Cardiac muscle cell (in vitro differentiated cells and primary cell): ENCODE results near the gene PRR36. TPM values are rescaled to one million over a fixed set of nuclear protein-coding genes. Genes with fewer than 3 reads are reported as not detected.

Source experiments
- DNase-seq, 2 donors: peaks; one replicate each; pipeline versions ENCODE4 v3.0.0 to v3.0.0-alpha.2; 2010 to 2017; ENCODE audit warnings: low read depth in 1 of 2, low spot score in 1 of 2
- H3K27ac ChIP-seq: fragments of 200-600 bp; sonication (generic); 2 replicates; pipeline ENCODE4 v1.5.1; 2016
- H3K27me3 ChIP-seq: fragments of 200-600 bp; sonication (generic); 2 replicates; pipeline ENCODE4 v1.6.0; 2016; ENCODE audit warnings: control low read depth
- H3K36me3 ChIP-seq: fragments of 200-600 bp; sonication (generic); 2 replicates; pipeline ENCODE4 v1.5.1; 2016; ENCODE audit warnings: control low read depth
- H3K4me1 ChIP-seq: fragments of 200-600 bp; sonication (generic); 2 replicates; pipeline ENCODE4 v1.8.1; 2017; ENCODE audit warnings: low read depth, mild to moderate bottlenecking, mixed run types
- H3K4me3 ChIP-seq: fragments of 200-600 bp; sonication (generic); 2 replicates; pipeline ENCODE4 v1.5.1; 2016; ENCODE audit warnings: mild to moderate bottlenecking
- H3K9me3 ChIP-seq: fragments of 200-600 bp; sonication (generic); 2 replicates; pipeline ENCODE4 v1.5.1; 2017; ENCODE audit warnings: low read depth, mild to moderate bottlenecking, control low read depth
- polyA plus RNA-seq: library from polyadenylated mRNA; unstranded; fragments of >200 nt; fragmentation: Nextera tagmentation; extraction: Ambion mirVana; gene quantifications from 2 replicates; pipeline ENCODE4 v1.2.1, GENCODE V29; 2016
- total RNA-seq: library from RNA; depleted of rRNA; stranded (reverse); fragments of >200 nt; gene quantifications from 2 replicates; pipeline ENCODE4 v1.2.3, GENCODE V29; 2016
- TF ChIP-seq, protein P1 (sequence below): IDR thresholded peaks from 2 replicates; pipeline ENCODE4 v1.5.1; 2012; ENCODE audit warnings: low read depth, mild to moderate bottlenecking, low read length

Gene PRR36
- total and polyA plus RNA-seq, 2 experiments from 2014 or later, result 6.1 to 6.2 TPM

- Histone ChIP-seq H3K4me3 (no peak overlapping the region), H3K27me3 (peaks cover 34% of the 10 kb centered on the region), H3K4me1 (peaks cover 21% of the 10 kb centered on the region), H3K27ac (no peak overlapping the region), H3K9me3 (no peaks in the 10 kb centered on the region), H3K36me3 (no peaks in the 10 kb centered on the region)
- TF ChIP-seq, protein P1, sequence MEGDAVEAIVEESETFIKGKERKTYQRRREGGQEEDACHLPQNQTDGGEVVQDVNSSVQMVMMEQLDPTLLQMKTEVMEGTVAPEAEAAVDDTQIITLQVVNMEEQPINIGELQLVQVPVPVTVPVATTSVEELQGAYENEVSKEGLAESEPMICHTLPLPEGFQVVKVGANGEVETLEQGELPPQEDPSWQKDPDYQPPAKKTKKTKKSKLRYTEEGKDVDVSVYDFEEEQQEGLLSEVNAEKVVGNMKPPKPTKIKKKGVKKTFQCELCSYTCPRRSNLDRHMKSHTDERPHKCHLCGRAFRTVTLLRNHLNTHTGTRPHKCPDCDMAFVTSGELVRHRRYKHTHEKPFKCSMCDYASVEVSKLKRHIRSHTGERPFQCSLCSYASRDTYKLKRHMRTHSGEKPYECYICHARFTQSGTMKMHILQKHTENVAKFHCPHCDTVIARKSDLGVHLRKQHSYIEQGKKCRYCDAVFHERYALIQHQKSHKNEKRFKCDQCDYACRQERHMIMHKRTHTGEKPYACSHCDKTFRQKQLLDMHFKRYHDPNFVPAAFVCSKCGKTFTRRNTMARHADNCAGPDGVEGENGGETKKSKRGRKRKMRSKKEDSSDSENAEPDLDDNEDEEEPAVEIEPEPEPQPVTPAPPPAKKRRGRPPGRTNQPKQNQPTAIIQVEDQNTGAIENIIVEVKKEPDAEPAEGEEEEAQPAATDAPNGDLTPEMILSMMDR, result no peak
- peak in 1 of 2 donors; percentile 63 for DNase-seq
These were observed 15.9 kb downstream of the PRR36 start for GRCh38 chr19:7858109-7858770.

DNA sequence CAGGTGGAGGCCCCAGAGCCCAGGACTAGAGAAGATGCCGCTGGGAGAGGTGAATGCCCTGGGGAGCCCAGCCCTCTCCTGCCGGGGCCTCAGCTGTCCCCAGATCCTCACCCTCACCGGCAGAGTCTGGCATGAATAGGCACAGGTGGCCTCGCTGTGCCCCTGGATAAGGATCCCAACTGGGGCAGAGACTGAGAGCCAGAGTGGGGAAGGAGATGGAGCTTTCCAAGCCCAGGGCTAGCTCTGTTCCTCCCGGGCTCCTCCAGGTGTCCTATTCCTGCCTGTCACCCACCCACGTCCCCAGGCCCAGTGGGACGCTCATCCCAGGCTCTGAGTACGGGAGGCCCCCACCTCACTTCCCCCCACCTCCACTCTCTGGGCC, 16.5 kb downstream of the PRR36 start:
- Histone ChIP-seq H3K27me3 (peaks cover 29% of the 10 kb centered on the region), H3K4me1 (peaks cover 21% of the 10 kb centered on the region), H3K27ac (no peak overlapping the region), H3K9me3 (no peaks in the 10 kb centered on the region), H3K4me3 (no peak overlapping the region), H3K36me3 (no peaks in the 10 kb centered on the region)
- no peak for DNase-seq
- TF ChIP-seq, protein P1, result no peak

DNA sequence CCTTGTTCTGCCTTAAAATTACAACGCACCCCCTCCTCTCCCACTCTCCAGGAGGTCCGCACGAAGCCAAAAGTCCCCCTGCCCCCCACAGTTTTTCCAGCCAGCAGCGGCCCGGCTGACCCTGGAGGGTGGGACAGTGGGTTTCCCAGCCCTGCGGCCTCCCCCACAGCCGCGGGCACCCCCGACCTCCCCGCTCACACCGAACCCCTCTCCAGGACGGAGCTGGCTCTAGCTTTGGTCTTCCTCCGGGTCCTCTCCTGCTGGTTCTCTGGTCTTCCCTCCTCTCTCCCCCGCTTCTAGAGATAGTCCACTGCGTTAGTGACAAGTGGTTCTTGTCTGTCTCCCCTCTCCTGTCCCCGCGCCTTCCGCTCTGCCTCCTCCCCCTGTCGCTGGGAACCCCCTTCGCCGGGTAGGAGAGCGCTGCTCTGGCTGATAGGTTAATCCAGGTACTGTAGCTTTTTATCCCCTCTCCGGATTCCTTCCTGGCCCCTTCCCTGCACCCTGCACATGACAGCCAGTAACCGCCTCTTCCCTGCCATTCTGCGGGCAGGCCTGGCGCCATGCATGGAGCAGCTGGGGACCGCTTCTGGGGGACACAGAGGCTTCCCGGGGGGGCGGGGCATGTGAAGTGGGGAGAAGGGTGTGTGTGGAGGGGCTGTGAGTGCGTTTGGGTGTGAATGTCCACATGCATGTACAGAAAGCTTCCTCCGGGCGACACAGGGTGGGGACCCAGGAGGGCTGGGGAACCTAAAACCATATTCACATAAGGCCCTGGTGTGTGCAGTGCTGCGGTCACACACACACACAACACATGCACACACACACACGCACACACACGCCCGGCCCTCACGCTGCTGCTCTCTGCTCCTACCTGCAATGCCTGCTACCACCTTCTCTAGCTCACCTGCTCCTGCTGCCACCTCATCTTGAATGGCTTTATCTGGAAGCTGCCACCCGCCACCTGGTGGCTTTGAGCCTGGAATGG, 17.2 kb downstream of the PRR36 start:
- no peak overlapping the region for H3K27ac ChIP-seq
- peaks cover 25% of the 10 kb centered on the region for H3K27me3 ChIP-seq
- no peak for DNase-seq

GRCh38 chr19:7856109-7856591, 18.0 kb downstream of the PRR36 start:
- TF ChIP-seq, protein P1, result no peak

More for the DNA sequence above, 17.2 kb downstream of the PRR36 start:
- Histone ChIP-seq H3K9me3 (no peaks in the 10 kb centered on the region), H3K4me3 (no peak overlapping the region), H3K4me1 (peaks cover 19% of the 10 kb centered on the region), H3K36me3 (no peaks in the 10 kb centered on the region)
- TF ChIP-seq, protein P1, result no peak

DNA sequence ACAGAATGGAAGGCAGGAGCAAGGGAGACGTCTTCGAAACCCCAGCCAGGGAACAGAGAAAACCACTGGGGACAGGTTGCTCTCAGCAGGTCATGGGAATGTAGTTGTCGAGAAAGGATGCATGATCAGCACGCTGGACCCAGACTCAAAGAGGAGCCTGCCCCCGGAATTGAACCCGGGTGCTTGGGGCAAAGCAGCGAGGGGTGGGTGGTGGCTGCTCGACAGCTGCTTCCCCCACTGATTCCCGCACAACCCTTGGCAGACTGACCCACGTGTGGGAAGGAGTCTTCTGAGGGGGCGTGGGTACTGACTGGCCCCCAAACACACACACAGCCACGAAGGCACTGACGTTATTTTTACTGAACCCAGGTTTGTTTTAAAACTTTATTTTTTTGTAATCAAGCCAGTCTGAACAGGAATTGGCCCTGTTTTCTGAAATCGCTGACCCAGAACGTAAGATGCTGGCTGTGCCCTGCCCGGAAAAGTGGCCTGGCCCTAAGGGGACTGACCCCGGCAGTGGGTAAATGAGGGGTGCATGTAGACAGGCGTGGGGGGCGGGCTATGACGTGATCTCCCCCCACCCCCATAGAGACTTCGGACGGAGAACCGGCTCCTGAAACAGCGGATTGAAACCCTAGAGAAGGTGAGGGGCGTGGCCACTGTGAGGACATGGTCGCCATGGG, 18.6 kb downstream of the PRR36 start:
- Histone ChIP-seq H3K9me3 (no peaks in the 10 kb centered on the region), H3K4me1 (peaks cover 18% of the 10 kb centered on the region), H3K36me3 (no peaks in the 10 kb centered on the region), H3K4me3 (no peak overlapping the region), H3K27ac (no peak overlapping the region), H3K27me3 (peaks cover 11% of the 10 kb centered on the region)
- DNase-seq, result no peak
- TF ChIP-seq, protein P1, result no peak

More at GRCh38 chr19:7856109-7856591, 18.0 kb downstream of the PRR36 start:
- Histone ChIP-seq H3K27ac (no peak overlapping the region), H3K4me3 (no peak overlapping the region), H3K9me3 (no peaks in the 10 kb centered on the region), H3K27me3 (peaks cover 17% of the 10 kb centered on the region), H3K36me3 (no peaks in the 10 kb centered on the region), H3K4me1 (peaks cover 15% of the 10 kb centered on the region)
- no peak for DNase-seq
